Spleen (tissue), 7 donors: ENCODE measurements around the gene RPL4.

ENCODE experiments used
- POLR2A ChIP-seq, 3 donors: fragments of 450-650 bp; IDR thresholded peaks; one replicate each; pipeline ENCODE4 v1.5.1; 2017; ENCODE audit warnings: antibody characterized with exemption in 3 of 3, mild to moderate bottlenecking in 1 of 3
- POLR2AphosphoS5 ChIP-seq, 3 donors: sonication (generic); formaldehyde crosslinking; IDR thresholded peaks; one replicate each; pipeline ENCODE4 v1.5.1; 2017; ENCODE audit warnings: antibody characterized with exemption in 3 of 3
- TF ChIP-seq, protein P1 (sequence below), 11 experiments: fragments of 200-600 bp in 7 of 11; fragments of 450-650 bp in 4 of 11; sonication (generic) in 4 of 11; IDR thresholded peaks in 8 of 11; conservative IDR thresholded peaks in 3 of 11; 1 replicate in 7 of 11; 2 replicates in 4 of 11; pipeline versions ENCODE4 v1.4.0 to v1.8.0; 2016 to 2021; ENCODE audit warnings: antibody characterized with exemption in 11 of 11, inconsistent platforms in 4 of 11, mild to moderate bottlenecking in 1 of 11
- donor health status: DM: no; HTN: no; CAD: no; lungs with moderate emphysema.
- donor health status: DM: no; HTN: no; CAD: no.
- donor health status: DM: no; HTN: no; CAD: no.

GRCh38 chr15:66496951-66497501 lies 7.6 kb downstream of the RPL4 start:
- TF ChIP-seq, protein P1, sequence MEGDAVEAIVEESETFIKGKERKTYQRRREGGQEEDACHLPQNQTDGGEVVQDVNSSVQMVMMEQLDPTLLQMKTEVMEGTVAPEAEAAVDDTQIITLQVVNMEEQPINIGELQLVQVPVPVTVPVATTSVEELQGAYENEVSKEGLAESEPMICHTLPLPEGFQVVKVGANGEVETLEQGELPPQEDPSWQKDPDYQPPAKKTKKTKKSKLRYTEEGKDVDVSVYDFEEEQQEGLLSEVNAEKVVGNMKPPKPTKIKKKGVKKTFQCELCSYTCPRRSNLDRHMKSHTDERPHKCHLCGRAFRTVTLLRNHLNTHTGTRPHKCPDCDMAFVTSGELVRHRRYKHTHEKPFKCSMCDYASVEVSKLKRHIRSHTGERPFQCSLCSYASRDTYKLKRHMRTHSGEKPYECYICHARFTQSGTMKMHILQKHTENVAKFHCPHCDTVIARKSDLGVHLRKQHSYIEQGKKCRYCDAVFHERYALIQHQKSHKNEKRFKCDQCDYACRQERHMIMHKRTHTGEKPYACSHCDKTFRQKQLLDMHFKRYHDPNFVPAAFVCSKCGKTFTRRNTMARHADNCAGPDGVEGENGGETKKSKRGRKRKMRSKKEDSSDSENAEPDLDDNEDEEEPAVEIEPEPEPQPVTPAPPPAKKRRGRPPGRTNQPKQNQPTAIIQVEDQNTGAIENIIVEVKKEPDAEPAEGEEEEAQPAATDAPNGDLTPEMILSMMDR (IDR thresholded peaks at IDR 0.05 in 8 of 11, conservative IDR thresholded peaks at IDR 0.05 in 3 of 11) = no peak
- TF ChIP-seq POLR2A (IDR thresholded peaks at IDR 0.05) (no peak), POLR2AphosphoS5 (IDR thresholded peaks at IDR 0.05) (no peak)
